Neural progenitor cell (in vitro differentiated cells): ENCODE data around the gene POLR3A. TPM values are rescaled to one million over a fixed set of nuclear protein-coding genes. Genes with fewer than 3 reads are reported as not detected.

Experiments
- DNase-seq: peaks from one replicate; pipeline ENCODE4 v3.0.0-alpha.2; 2016; ENCODE audit warnings: low spot score
- H2AFZ ChIP-seq: fragments of 200-600 bp; sonication (generic); replicated peaks from 2 replicates; pipeline ENCODE4 v1.6.1; 2016; ENCODE audit warnings: antibody characterized with exemption
- H3F3A ChIP-seq: fragments of 200-600 bp; sonication (generic); 2 replicates; pipeline ENCODE4 v1.6.1; 2016; ENCODE audit warnings: antibody characterized with exemption, low read depth
- H3K27ac ChIP-seq: fragments of 200-600 bp; sonication (generic); 2 replicates; pipeline ENCODE4 v1.5.1; 2016; ENCODE audit warnings: mild to moderate bottlenecking
- H3K27me3 ChIP-seq: fragments of 200-600 bp; sonication (generic); 2 replicates; pipeline ENCODE4 v1.6.1; 2016; ENCODE audit warnings: mild to moderate bottlenecking, moderate library complexity
- H3K36me3 ChIP-seq: fragments of 200-600 bp; sonication (generic); 2 replicates; pipeline ENCODE4 v1.5.1; 2016
- H3K4me1 ChIP-seq: fragments of 200-600 bp; sonication (generic); 2 replicates; pipeline ENCODE4 v1.6.1; 2016; ENCODE audit warnings: mixed run types
- H3K4me2 ChIP-seq: fragments of 200-600 bp; sonication (generic); 2 replicates; pipeline ENCODE4 v1.6.1; 2016
- H3K4me3 ChIP-seq: fragments of 200-600 bp; sonication (generic); 2 replicates; pipeline ENCODE4 v1.5.1; 2016
- H3K79me2 ChIP-seq: fragments of 200-600 bp; sonication (generic); 2 replicates; pipeline ENCODE4 v1.6.1; 2016; ENCODE audit warnings: low read depth
- H3K9ac ChIP-seq: fragments of 200-600 bp; sonication (generic); 2 replicates; pipeline ENCODE4 v1.6.1; 2016
- H3K9me3 ChIP-seq: fragments of 200-600 bp; sonication (generic); 2 replicates; pipeline ENCODE4 v1.5.1; 2016; ENCODE audit warnings: low read depth
- H4K20me1 ChIP-seq: fragments of 200-600 bp; sonication (generic); 2 replicates; pipeline ENCODE4 v1.6.1; 2016; ENCODE audit warnings: low read depth
- H3K27ac Mint-ChIP-seq: 3 replicates; pipeline ENCODE4 v1.8.0; 2021; ENCODE audit warnings: mixed read lengths
- H3K27me3 Mint-ChIP-seq: 2 replicates; pipeline ENCODE4 v1.8.0; 2022; ENCODE audit warnings: low read depth, mild to moderate bottlenecking, inconsistent platforms, moderate library complexity, mixed read lengths; ENCODE audit not compliant: insufficient read depth
- H3K36me3 Mint-ChIP-seq: 3 replicates; pipeline ENCODE4 v1.8.0; 2021; ENCODE audit warnings: mixed read lengths
- H3K4me1 Mint-ChIP-seq: 3 replicates; pipeline ENCODE4 v1.8.0; 2021; ENCODE audit warnings: mixed read lengths
- H3K4me3 Mint-ChIP-seq: 3 replicates; pipeline ENCODE4 v1.8.0; 2021; ENCODE audit warnings: mild to moderate bottlenecking, moderate library complexity, mixed read lengths
- H3K9me3 Mint-ChIP-seq: 3 replicates; pipeline ENCODE4 v1.8.0; 2020; ENCODE audit warnings: mixed read lengths
- EZH2 ChIP-seq: fragments of 200-600 bp; sonication (generic); IDR thresholded peaks from 2 replicates; pipeline ENCODE4 v1.6.1; 2017; ENCODE audit warnings: antibody characterized with exemption, mild to moderate bottlenecking, moderate library complexity
- EZH2phosphoT487 ChIP-seq: fragments of 200-600 bp; sonication (generic); IDR thresholded peaks from 2 replicates; pipeline ENCODE4 v1.6.1; 2017; ENCODE audit warnings: antibody characterized with exemption
- total RNA-seq: library from RNA; depleted of rRNA; stranded (reverse); fragments of >200 nt; gene quantifications from 2 replicates; pipeline ENCODE4 v1.2.3, GENCODE V29; 2015; ENCODE audit warnings: low replicate concordance
- TF ChIP-seq, protein P1 (sequence below): fragments of 200-600 bp; sonication (generic); IDR thresholded peaks from 2 replicates; pipeline ENCODE4 v1.5.1; 2017; ENCODE audit warnings: antibody characterized with exemption, mild to moderate bottlenecking

POLR3A gene
- total RNA-seq, 1 donor from 2014 or later, result 16.0 TPM

- no peak overlapping the region for H3K9ac ChIP-seq
- no peak for DNase-seq
- H3K9me3 Mint-ChIP-seq, result no peaks in the 10 kb centered on the region
- peaks cover 41% of the 10 kb centered on the region for H3K36me3 ChIP-seq
- peaks cover 34% of the 10 kb centered on the region for H3K4me1 Mint-ChIP-seq
- no peak overlapping the region for H2AFZ ChIP-seq
- H3K9me3 ChIP-seq, result no peaks in the 10 kb centered on the region
- H3K4me3 Mint-ChIP-seq, result no peak overlapping the region
- peak overlapping the region; percentile 99 for H3K4me2 ChIP-seq
- peaks cover 64% of the 10 kb centered on the region for H3K79me2 ChIP-seq
- no peak for TF ChIP-seq EZH2
- TF ChIP-seq EZH2phosphoT487, result no peak
- TF ChIP-seq, protein P1, sequence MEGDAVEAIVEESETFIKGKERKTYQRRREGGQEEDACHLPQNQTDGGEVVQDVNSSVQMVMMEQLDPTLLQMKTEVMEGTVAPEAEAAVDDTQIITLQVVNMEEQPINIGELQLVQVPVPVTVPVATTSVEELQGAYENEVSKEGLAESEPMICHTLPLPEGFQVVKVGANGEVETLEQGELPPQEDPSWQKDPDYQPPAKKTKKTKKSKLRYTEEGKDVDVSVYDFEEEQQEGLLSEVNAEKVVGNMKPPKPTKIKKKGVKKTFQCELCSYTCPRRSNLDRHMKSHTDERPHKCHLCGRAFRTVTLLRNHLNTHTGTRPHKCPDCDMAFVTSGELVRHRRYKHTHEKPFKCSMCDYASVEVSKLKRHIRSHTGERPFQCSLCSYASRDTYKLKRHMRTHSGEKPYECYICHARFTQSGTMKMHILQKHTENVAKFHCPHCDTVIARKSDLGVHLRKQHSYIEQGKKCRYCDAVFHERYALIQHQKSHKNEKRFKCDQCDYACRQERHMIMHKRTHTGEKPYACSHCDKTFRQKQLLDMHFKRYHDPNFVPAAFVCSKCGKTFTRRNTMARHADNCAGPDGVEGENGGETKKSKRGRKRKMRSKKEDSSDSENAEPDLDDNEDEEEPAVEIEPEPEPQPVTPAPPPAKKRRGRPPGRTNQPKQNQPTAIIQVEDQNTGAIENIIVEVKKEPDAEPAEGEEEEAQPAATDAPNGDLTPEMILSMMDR, result no peak
- H3K4me1 ChIP-seq, result peaks cover 41% of the 10 kb centered on the region
- no peak overlapping the region for H3K27ac ChIP-seq
- no peak overlapping the region for H3K27ac Mint-ChIP-seq
- peaks cover 45% of the 10 kb centered on the region for H3K36me3 Mint-ChIP-seq
- peaks cover 85% of the 10 kb centered on the region for H4K20me1 ChIP-seq
- H3K4me3 ChIP-seq, result no peak overlapping the region
- H3K27me3 Mint-ChIP-seq, result no peaks in the 10 kb centered on the region
- H3F3A ChIP-seq, result peaks cover 76% of the 10 kb centered on the region
- H3K27me3 ChIP-seq, result no peaks in the 10 kb centered on the region
Observed at GRCh38 chr10:78039743-78040142, 10.4 kb upstream of the POLR3A start.

- peaks cover 41% of the 10 kb centered on the region for H3K36me3 ChIP-seq
- H3K4me1 ChIP-seq, result peaks cover 44% of the 10 kb centered on the region
- no peak overlapping the region for H3K4me3 Mint-ChIP-seq
- peaks cover 89% of the 10 kb centered on the region for H4K20me1 ChIP-seq
- H3K27ac Mint-ChIP-seq, result no peak overlapping the region
- H3K9me3 ChIP-seq, result no peaks in the 10 kb centered on the region
- H3K27me3 Mint-ChIP-seq, result no peaks in the 10 kb centered on the region
- H3K9me3 Mint-ChIP-seq, result no peaks in the 10 kb centered on the region
- peaks cover 71% of the 10 kb centered on the region for H3K79me2 ChIP-seq
- peak overlapping the region; percentile 99 for H3K4me2 ChIP-seq
- peaks cover 71% of the 10 kb centered on the region for H3F3A ChIP-seq
- H3K27ac ChIP-seq, result no peak overlapping the region
- H3K27me3 ChIP-seq, result no peaks in the 10 kb centered on the region
- H3K9ac ChIP-seq, result no peak overlapping the region
- H3K36me3 Mint-ChIP-seq, result peaks cover 48% of the 10 kb centered on the region
- H3K4me3 ChIP-seq, result no peak overlapping the region
- H3K4me1 Mint-ChIP-seq, result peaks cover 37% of the 10 kb centered on the region
- no peak for DNase-seq
- TF ChIP-seq, protein P1, result no peak
- TF ChIP-seq EZH2phosphoT487 (no peak), EZH2 (no peak)
- no peak overlapping the region for H2AFZ ChIP-seq
Observed at GRCh38 chr10:78038791-78039547, 9.7 kb upstream of the POLR3A start.

DNA sequence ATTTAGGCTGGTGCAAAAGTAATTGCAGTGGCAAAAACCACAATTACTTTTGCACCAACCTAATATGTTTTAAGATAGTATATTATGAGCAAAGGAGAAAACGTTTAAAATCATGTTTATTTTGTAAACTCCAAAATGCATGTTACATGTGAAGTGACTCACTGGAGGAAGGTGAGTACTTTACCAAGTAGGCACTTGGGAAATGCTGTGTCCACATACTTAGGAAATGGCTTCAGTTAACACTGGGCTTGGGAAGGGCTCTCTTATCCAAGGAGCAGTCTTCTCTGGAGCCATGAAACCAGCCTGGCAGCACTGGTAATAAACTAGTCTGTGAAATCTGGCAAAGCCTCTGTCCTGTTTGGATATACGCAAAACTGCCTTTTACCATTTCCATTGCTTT lies 8.8 kb upstream of the POLR3A start:
- TF ChIP-seq EZH2phosphoT487, result no peak
- no peak for TF ChIP-seq EZH2
- TF ChIP-seq, protein P1, result no peak
- Histone ChIP-seq H3K36me3 (peaks cover 41% of the 10 kb centered on the region), H3K4me3 (peak overlapping the region; percentile 7), H3K9ac (no peak overlapping the region), H3K27ac (no peak overlapping the region), H3K27me3 (no peaks in the 10 kb centered on the region), H3K4me1 (peaks cover 44% of the 10 kb centered on the region), H3K79me2 (peaks cover 75% of the 10 kb centered on the region), H3F3A (peaks cover 64% of the 10 kb centered on the region), H4K20me1 (peaks cover 81% of the 10 kb centered on the region), H3K9me3 (no peaks in the 10 kb centered on the region), H3K4me2 (peak overlapping the region; percentile 99), H2AFZ (no peak overlapping the region)
- no peak overlapping the region for H3K27ac Mint-ChIP-seq
- no peaks in the 10 kb centered on the region for H3K9me3 Mint-ChIP-seq
- H3K27me3 Mint-ChIP-seq, result no peaks in the 10 kb centered on the region
- peaks cover 31% of the 10 kb centered on the region for H3K4me1 Mint-ChIP-seq
- no peak overlapping the region for H3K4me3 Mint-ChIP-seq
- no peak for DNase-seq
- peaks cover 48% of the 10 kb centered on the region for H3K36me3 Mint-ChIP-seq
